22Rv1 (cell line): ENCODE results near the gene COL18A1.
"Not testable (repeated sequence)": the region's sequence is repeated elsewhere in the genome, so short reads cannot be mapped to it uniquely, and the experiment has no call there.

Experiments used
- H3K27ac ChIP-seq: fragments of 450-650 bp; 2 replicates; pipeline ENCODE4 v1.5.1; 2017
- CTCF ChIP-seq: fragments of 450-650 bp; IDR thresholded peaks from 2 replicates; pipeline ENCODE4 v1.5.1; 2017; ENCODE audit warnings: mild to moderate bottlenecking
- ZFX ChIP-seq: fragments of 450-650 bp; IDR thresholded peaks from 2 replicates; pipeline ENCODE4 v1.6.1; 2017; ENCODE audit warnings: antibody characterized with exemption, borderline replicate concordance

COL18A1 gene

GRCh38 chr21:45557616-45558043 is 152.7 kb downstream of the COL18A1 start:
- no peak overlapping the region for H3K27ac ChIP-seq
- TF ChIP-seq ZFX (no peak), CTCF (no peak)

GRCh38 chr21:45558044-45558721 is 153.2 kb downstream of the COL18A1 start:
- no peak overlapping the region for H3K27ac ChIP-seq
- TF ChIP-seq ZFX (no peak), CTCF (no peak)

GRCh38 chr21:45559216-45560105 is 154.5 kb downstream of the COL18A1 start:
- no peak overlapping the region for H3K27ac ChIP-seq
- TF ChIP-seq CTCF (no peak), ZFX (no peak)

- TF ChIP-seq ZFX (no peak), CTCF (no peak)
- no peak overlapping the region for H3K27ac ChIP-seq
Measured at GRCh38 chr21:45560106-45561021, 155.4 kb downstream of the COL18A1 start.

GRCh38 chr21:45561241-45561640 is 156.3 kb downstream of the COL18A1 start:
- H3K27ac ChIP-seq, result not testable (repeated sequence)

GRCh38 chr21:45562402-45562801 is 157.4 kb downstream of the COL18A1 start:
- TF ChIP-seq CTCF (no peak), ZFX (no peak)
- H3K27ac ChIP-seq, result no peak overlapping the region

- TF ChIP-seq CTCF, result no peak
- TF ChIP-seq ZFX, result no peak
- no peak overlapping the region for H3K27ac ChIP-seq
Measured at GRCh38 chr21:45562965-45563364, 158.0 kb downstream of the COL18A1 start.
